Spleen (tissue), 7 donors: ENCODE data around the gene RALY.

Experiments
- POLR2A ChIP-seq, 3 donors: fragments of 450-650 bp; IDR thresholded peaks; one replicate each; pipeline ENCODE4 v1.5.1; 2017; ENCODE audit warnings: antibody characterized with exemption in 3 of 3, mild to moderate bottlenecking in 1 of 3
- POLR2AphosphoS5 ChIP-seq, 3 donors: sonication (generic); formaldehyde crosslinking; IDR thresholded peaks; one replicate each; pipeline ENCODE4 v1.5.1; 2017; ENCODE audit warnings: antibody characterized with exemption in 3 of 3
- TF ChIP-seq, protein P1 (sequence below), 11 experiments: fragments of 200-600 bp in 7 of 11; fragments of 450-650 bp in 4 of 11; sonication (generic) in 4 of 11; IDR thresholded peaks in 8 of 11; conservative IDR thresholded peaks in 3 of 11; 1 replicate in 7 of 11; 2 replicates in 4 of 11; pipeline versions ENCODE4 v1.4.0 to v1.8.0; 2016 to 2021; ENCODE audit warnings: antibody characterized with exemption in 11 of 11, inconsistent platforms in 4 of 11, mild to moderate bottlenecking in 1 of 11
- donor health status: DM: no; HTN: no; CAD: no; lungs with moderate emphysema.
- donor health status: DM: no; HTN: no; CAD: no.
- donor health status: DM: no; HTN: no; CAD: no.

DNA sequence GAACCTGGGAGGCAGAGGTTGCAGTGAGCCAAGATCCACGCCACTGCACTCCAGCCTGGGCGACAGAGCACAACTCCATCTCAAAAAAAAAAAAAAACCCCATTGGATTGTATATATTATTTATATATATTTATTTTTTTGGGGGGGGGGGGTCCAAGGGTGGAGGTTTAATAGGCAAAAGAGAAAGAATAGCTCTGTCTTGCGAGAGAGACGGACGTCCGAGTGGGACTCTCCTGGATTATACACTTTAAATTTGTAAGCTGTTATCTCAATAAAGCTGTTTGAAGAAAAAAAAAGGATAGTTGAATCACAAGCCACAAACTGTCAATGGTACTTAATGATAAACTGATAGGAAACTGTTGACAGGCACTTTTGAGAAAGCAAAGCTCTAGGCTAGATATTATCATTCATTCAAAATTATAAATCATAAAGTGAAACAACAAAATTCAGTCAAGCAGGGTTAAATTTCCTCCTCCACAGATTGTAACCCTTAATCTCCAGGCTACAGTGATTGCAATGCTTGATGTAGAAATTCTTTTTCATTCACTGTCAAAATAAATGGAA, 98.0 kb downstream of the RALY start:
- TF ChIP-seq, protein P1, sequence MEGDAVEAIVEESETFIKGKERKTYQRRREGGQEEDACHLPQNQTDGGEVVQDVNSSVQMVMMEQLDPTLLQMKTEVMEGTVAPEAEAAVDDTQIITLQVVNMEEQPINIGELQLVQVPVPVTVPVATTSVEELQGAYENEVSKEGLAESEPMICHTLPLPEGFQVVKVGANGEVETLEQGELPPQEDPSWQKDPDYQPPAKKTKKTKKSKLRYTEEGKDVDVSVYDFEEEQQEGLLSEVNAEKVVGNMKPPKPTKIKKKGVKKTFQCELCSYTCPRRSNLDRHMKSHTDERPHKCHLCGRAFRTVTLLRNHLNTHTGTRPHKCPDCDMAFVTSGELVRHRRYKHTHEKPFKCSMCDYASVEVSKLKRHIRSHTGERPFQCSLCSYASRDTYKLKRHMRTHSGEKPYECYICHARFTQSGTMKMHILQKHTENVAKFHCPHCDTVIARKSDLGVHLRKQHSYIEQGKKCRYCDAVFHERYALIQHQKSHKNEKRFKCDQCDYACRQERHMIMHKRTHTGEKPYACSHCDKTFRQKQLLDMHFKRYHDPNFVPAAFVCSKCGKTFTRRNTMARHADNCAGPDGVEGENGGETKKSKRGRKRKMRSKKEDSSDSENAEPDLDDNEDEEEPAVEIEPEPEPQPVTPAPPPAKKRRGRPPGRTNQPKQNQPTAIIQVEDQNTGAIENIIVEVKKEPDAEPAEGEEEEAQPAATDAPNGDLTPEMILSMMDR (IDR thresholded peaks at IDR 0.05 in 8 of 11, conservative IDR thresholded peaks at IDR 0.05 in 3 of 11), result no peak
- no peak for TF ChIP-seq POLR2A (IDR thresholded peaks at IDR 0.05)
- no peak for TF ChIP-seq POLR2AphosphoS5 (IDR thresholded peaks at IDR 0.05)
